Measurements from ENCODE around the gene ARSA.

DNA sequence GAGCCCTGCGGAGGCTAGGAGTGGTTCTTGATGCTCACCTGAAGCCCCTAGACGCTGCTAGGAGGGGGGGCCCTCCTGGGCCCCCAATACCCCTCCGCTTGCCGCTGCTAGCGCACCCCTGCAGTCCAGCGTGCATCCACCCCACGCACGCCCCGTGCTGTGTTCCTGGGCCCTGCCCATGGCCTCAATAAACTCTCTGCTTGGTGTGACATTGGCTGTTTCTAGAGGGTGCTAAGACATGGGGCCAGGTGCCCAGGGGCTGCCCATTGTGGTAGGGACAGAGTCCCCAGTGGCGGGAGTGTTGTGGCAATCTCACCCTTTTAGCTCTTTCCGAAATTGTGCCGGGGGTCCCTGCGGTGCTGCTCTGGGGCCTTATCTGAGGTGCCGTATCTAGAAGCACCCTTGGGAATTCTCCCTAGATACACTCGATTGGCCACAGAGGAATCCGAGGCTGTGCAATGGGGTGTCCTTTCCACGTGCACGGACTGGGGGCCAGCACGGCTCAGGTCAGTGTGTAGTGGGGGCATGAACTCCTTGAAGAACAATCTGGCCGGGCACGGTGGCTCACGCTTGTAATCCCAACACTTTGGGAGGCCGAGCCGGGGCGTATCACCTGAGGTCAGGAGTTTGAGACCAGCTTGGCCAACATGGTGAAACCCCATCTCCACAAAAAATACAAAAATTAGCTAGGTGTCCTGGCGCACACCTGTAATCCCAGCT, 16.5 kb downstream of the ARSA start:
- TF ChIP-seq, protein P1, sequence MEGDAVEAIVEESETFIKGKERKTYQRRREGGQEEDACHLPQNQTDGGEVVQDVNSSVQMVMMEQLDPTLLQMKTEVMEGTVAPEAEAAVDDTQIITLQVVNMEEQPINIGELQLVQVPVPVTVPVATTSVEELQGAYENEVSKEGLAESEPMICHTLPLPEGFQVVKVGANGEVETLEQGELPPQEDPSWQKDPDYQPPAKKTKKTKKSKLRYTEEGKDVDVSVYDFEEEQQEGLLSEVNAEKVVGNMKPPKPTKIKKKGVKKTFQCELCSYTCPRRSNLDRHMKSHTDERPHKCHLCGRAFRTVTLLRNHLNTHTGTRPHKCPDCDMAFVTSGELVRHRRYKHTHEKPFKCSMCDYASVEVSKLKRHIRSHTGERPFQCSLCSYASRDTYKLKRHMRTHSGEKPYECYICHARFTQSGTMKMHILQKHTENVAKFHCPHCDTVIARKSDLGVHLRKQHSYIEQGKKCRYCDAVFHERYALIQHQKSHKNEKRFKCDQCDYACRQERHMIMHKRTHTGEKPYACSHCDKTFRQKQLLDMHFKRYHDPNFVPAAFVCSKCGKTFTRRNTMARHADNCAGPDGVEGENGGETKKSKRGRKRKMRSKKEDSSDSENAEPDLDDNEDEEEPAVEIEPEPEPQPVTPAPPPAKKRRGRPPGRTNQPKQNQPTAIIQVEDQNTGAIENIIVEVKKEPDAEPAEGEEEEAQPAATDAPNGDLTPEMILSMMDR (IDR thresholded peaks at IDR 0.05; ENCODE audit: extremely low read depth in 1 of 2, insufficient read depth in 1 of 2, low read depth in 1 of 2, low read length in 2 of 2) = no peak
- no peak for TF ChIP-seq GATA2 (IDR thresholded peaks at IDR 0.05; ENCODE audit: insufficient read depth, insufficient read length, low read depth, low read length)
- no peak for TF ChIP-seq POLR2AphosphoS5 (IDR thresholded peaks at IDR 0.05; ENCODE audit: insufficient read depth, low read depth, low read length)
- TF ChIP-seq EZH2 (IDR thresholded peaks at IDR 0.05; ENCODE audit: borderline replicate concordance, low read depth, low read length, severe bottlenecking) = no peak
- TF ChIP-seq POLR2A (IDR thresholded peaks at IDR 0.05; ENCODE audit: low read depth, low read length) = no peak
- TF ChIP-seq, protein P2, sequence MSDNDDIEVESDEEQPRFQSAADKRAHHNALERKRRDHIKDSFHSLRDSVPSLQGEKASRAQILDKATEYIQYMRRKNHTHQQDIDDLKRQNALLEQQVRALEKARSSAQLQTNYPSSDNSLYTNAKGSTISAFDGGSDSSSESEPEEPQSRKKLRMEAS (IDR thresholded peaks at IDR 0.05; ENCODE audit: insufficient read depth, insufficient read length) = no peak
- TF ChIP-seq MYC (IDR thresholded peaks at IDR 0.05; ENCODE audit: low read depth, low read length) = no peak
- TF ChIP-seq FOS (IDR thresholded peaks at IDR 0.05; ENCODE audit: borderline replicate concordance, insufficient read depth, low read length) = no peak
